Right ventricle myocardium superior (tissue), 1 donor: ENCODE data around the gene RAB11FIP2. TPM values are rescaled to one million over a fixed set of nuclear protein-coding genes. Genes with fewer than 3 reads are reported as not detected.
A peak's percentile ranks its signal among the peaks of the same experiment; 100 is the strongest.

Source experiments
- ATAC-seq: fragments of 200-7000 bp; cut with Tn5 transposase; one replicate; pipeline ENCODE4 v1.9.1; 2020; ENCODE audit warnings: mild to moderate bottlenecking; ENCODE audit not compliant: poor library complexity
- DNase-seq: peaks from one replicate; pipeline ENCODE4 v3.0.0-alpha.2; 2020
- intact Hi-C: fragments of 100-400 bp; cut with DNase I; formaldehyde crosslinking; loops from one replicate; pipeline ENCODE4 v1.11.2; 2022
- total RNA-seq: library from RNA; stranded (reverse); fragmentation: NEBNext Ultra II Directional; extraction: Animal tissue kit (Norgen Biotek cat#: 25700); gene quantifications from one replicate; pipeline ENCODE4 v1.2.1, GENCODE V29; 2021
- donor health status: DM: no; HTN: yes; CAD: no; lungs with severe emphysema.

RAB11FIP2 gene
- total RNA-seq, 1 donor from 2014 or later, result 9.4 TPM

DNA sequence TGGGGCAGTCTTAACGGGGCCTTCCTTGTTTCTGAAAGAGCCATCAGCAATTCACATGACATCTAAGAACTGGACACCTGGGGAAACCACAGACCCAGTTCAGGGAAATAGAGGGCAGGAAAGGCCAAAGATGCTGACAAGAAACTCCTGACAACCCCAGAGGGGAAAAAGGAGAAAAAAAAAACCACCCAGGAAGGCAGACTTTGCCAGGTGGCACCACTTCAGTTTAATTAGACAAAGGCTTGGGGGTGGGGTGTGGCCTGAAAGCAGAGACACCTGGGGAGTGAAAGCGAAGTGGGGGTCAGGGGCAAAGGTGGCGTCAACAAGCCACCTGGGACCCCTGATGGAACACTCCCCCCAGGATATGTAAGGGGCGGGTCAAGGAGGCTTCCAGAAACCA lies 53.6 kb downstream of the RAB11FIP2 start:
- ATAC-seq (no peak), DNase-seq (no peak)
- intact Hi-C loops, result no loop called here

DNA sequence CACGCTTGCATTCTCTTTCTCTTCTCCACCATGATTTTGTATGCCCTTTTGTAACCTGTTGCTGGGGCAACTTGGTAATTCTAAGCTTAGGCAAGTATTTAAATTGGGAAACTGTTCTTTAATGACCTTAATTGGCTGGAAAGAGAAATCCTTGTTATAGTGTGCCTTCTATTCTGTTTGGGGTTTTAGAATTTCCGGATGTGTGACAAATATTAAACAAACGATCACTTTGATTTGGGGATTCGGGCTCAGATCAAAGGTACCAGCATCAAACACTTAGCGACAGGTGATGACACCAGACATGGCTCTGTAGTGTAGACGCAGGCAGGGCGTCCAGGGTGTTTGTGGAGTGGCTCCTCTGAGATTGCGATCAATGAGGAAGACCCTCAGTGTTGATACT lies 55.0 kb downstream of the RAB11FIP2 start:
- no peak for DNase-seq
- intact Hi-C loops, result no loop called here
- ATAC-seq, result no peak

GRCh38 chr10:117989962-117990361 lies 56.8 kb downstream of the RAB11FIP2 start:
- ATAC-seq (no peak), DNase-seq (no peak)
- intact Hi-C loops, result no loop called here

DNA sequence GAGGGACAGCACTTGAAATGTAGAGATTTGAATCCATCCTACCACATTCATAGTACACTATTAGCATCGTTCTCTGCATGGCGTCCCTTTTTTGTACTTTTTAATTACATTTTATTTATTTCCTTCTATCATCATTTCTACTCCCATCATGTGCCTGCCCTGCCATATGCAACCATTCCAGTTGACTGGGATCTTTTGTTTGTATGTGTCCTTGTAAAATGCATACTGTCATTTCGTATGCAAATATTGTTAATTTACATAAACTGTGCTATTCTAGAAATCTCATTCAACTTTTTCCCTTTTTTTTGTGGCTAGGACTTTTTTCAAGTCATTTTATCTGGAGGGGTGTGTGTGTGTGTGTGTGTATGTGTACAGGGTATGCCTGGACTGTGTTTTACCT lies 57.9 kb downstream of the RAB11FIP2 start:
- intact Hi-C loops, result no loop called here
- no peak for ATAC-seq
- no peak for DNase-seq

DNA sequence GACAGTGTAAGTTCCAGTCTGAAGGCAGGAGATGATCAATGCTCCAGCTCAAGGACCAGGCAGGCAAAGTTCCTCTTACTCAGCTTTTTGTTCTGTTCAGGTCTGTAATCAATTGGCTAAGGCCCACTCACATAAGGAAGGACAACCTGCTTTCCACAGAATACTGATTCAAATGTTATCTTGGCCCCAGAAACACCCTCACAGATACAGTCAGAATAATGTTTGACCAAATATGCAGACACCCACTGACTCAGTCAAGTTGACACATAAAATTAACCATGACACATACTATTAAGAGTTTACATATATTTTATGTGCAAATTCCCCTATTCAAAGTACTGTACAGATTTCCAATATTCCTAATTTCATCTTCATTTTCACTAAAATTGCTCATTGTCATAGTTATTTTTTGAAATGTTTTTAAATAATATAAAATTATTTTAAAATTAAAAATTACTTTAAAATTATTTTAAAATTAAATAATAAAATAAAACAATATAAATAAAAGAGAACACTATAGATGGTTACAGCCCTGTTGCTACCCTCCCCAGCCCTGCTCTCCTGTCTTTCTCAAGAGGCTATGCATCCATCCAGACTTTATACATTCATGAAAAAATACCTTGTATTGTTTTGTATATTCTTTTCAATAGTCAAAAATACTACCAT lies 59.4 kb downstream of the RAB11FIP2 start:
- no peak for ATAC-seq
- no peak for DNase-seq
- intact Hi-C loops, result no loop called here

DNA sequence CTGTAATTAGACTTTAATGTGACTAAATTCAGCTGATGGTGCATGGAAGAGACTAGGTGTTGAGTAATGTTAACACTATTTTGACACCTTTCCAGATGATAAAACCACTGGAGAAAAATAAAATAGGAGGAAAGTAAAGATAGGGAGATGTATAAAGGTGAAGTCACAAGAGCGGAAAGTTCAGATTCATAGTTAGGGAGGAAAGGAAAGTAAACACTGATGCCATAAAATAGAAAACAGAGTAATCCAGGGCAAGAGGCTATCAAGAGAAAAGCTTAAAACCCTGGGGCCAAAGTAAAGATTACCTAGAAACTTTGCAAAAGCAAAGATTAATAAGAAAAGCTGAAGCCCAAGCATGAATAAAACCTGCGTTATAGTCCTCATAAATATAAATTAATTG lies 62.8 kb downstream of the RAB11FIP2 start:
- DNase-seq, result no peak
- intact Hi-C loops, result no loop called here
- no peak for ATAC-seq

DNA sequence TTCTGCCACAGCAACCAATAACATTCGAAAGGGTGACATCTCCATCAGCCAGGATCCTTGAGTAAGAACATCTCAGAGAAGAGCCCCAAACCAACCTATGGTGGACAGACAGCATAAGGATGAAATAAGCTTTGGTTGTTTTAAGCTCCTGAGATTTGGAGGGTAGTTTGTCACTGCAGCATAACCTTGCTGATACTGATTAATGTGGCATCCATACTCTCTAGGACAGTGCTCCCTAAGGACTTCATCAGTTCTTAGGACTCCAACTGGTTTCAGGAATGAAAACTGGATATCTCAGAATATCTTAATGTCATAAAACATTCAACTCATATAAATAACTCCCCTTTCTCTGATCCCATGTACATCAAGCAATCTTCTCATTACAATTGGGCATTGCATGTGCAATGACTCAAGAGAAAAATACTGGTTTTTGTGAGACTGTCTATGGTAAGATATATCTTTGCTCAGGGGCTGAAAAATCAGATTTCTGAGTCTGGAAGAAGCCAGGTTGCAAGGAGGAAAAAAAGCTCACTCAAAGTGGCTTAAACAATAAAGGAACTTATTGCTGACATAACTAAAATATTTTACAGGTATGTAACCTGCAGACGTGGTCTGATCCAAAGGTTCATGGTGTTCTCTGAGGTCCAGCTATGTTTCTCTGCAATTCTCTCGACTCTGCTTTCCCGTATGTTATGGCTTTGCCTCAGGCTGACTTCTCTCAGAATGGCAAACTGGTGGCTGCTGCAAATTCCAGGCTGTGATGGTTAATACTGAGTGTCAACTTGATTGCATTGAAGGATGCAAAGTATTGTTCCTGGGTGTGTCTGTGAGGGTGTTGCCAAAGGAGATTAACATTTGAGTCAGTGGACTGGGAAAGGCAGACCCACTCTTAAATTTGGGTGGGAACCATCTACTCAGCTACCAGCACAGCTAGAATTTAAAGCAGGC lies 65.7 kb downstream of the RAB11FIP2 start:
- DNase-seq (no peak), ATAC-seq (no peak)
- intact Hi-C loops, result no loop called here

DNA sequence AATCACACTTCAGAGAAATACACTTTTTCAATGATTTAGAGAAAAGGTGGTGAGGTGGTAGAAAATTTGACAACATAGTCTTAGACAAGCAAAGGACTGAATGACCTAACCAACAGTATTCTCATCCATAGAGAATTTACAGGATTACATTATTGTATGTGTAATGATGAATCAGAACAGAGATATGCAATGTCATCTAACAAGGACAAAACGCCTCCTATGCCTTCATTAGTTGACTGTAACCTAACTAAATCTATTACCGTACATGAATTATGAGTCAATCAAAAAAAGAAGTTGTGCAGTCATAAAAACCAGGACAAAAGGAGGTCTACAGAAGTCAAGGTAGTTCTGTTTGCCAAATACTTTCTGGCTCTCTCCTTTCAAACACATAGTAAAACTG lies 66.5 kb downstream of the RAB11FIP2 start:
- no peak for DNase-seq
- intact Hi-C loops, result no loop called here
- ATAC-seq, result no peak

GRCh38 chr10:117972168-117972837 lies 74.4 kb downstream of the RAB11FIP2 start:
- no peak for DNase-seq
- intact Hi-C loops, result no loop called here
- peak; percentile 72 for ATAC-seq

GRCh38 chr10:117970962-117971361 lies 75.8 kb downstream of the RAB11FIP2 start:
- intact Hi-C loops, result no loop called here
- ATAC-seq (no peak), DNase-seq (no peak)

- no peak for DNase-seq
- intact Hi-C loops, result no loop called here
- ATAC-seq, result no peak
These were observed 77.1 kb downstream of the RAB11FIP2 start for GRCh38 chr10:117969592-117969991.

DNA sequence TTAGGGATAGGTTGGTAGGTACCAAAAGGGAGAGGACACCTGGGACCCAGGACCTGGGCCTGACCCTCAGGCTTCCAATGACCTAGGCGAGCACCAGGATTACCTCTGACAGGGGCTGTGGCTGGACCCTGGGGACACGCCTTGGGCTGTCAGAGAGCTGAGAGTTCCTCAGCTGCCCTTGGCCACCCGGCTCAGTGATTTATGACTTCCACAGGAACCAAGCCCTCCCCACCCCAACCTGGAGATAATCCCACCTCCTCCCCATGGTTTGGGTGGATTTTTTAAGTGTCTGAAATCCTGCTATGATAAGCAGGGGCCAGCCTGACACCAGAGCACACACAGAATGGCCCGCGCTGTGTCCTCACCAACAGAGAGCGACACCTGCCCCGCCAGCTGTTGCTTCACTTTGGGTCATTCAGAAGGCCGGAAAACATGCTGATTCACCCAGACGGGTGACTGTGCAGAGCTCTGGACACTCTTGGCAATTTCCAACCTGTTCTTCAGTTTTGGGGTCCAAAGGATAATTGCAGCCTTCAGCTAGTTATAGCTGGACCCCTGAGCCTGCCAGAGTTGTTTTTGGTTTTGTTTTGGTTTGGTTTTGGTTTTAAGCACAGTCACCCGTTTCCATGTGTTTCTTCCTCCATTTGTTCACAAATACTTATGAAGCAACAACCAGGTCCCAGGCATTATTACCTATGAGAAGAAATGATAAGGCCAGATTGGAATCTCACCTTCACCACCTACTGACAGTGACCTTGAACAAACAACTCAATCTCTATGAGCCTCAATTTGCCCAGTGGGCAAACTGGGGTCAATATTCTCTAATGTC lies 78.2 kb downstream of the RAB11FIP2 start:
- intact Hi-C loops, result no loop called here
- DNase-seq, result no peak
- no peak for ATAC-seq

GRCh38 chr10:117967149-117967650 lies 79.5 kb downstream of the RAB11FIP2 start:
- ATAC-seq, result no peak
- intact Hi-C loops, result no loop called here
- DNase-seq, result no peak

- DNase-seq, result no peak
- ATAC-seq, result no peak
- intact Hi-C loops, result no loop called here
These were observed 80.8 kb downstream of the RAB11FIP2 start for GRCh38 chr10:117965984-117966383.

- ATAC-seq (no peak), DNase-seq (no peak)
- intact Hi-C loops, result no loop called here
These were observed 82.2 kb downstream of the RAB11FIP2 start for GRCh38 chr10:117964536-117964935.

DNA sequence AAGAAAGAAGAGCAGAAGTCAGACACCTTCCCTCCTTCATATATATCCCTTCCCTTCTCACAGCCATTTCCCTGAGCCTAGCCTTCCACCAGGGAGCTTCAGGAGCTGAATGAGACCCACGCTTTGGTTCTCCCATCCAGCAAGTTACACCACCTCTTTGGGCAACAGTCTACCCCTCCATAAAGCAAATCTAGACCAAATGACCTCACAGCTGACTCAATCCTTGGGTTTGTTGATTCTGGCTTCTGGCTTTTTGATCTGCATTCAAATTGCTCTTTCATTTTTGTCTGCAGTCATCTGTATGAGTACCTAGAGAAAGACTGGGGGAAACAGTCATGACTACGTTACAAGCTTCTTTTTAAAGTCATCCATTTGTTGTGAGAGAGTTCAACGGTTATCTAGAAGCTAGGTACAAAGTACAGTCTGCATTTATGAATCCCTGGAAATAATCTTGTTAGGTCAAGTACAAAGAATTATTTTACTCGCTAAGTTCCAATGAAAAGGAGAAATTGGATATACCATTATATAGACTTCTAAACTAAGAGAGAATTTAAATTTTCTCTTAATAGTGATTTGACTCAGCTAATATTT lies 86.3 kb downstream of the RAB11FIP2 start:
- DNase-seq (no peak), ATAC-seq (no peak)
- intact Hi-C loops, result no loop called here

- intact Hi-C loops, result no loop called here
- no peak for DNase-seq
These were observed 89.8 kb downstream of the RAB11FIP2 start for GRCh38 chr10:117956972-117957371.

DNA sequence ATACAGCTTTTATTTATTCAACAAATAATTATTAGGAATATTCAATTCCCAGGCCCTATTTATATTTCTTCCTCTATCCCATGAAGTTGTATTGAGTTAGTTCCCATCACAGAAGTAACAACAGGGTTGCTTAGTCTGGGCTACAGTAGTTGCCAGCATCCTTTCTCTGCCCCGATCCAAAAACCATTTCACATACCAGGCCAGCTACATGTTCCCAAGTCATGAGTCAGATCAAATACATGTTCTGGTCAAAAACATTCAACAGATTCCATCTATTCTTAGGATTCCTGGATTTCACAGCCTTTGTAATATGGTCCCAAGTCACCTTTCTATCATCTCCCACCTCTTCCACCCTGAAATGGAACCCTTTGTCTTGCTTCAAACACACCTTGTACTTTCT lies 91.6 kb downstream of the RAB11FIP2 start:
- ATAC-seq, result no peak
- DNase-seq, result no peak
- intact Hi-C loops, result no loop called here

More at GRCh38 chr10:117956972-117957371, 89.8 kb downstream of the RAB11FIP2 start:
- no peak for ATAC-seq
